Activated CD8-positive, alpha-beta memory T cell treated with anti-CD3 and anti-CD28 coated beads, Interleukin-2, amount 50 U/mL, for 1 hour (primary cell): ENCODE measurements around the gene ZFYVE9.
"Not testable (repeated sequence)": the region's sequence is repeated elsewhere in the genome, so short reads cannot be mapped to it uniquely, and the experiment has no call there.

Experiments
- DNase-seq: peaks from one replicate; pipeline ENCODE4 v3.0.0-alpha.2; 2020; ENCODE audit errors: extremely low read depth

Gene ZFYVE9

DNA sequence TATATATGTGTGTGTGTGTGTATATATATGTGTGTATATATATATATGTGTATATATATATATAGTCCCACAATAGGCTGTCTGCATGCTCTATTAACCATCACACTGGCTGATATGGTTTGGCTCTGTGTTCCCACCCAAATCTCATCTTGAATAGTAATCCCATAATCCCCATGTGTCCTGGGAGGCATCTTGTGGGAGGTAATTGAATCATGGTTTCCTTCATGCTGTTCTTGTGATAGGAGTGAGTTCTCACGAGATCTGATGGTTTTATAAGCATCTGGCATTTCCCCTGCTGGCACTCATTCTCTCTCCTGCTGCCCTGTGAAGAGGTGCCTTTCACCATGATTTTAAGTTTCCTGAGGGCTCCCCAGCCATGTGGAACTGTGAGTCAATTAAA is 228.0 kb downstream of the ZFYVE9 start:
- not testable (repeated sequence) for DNase-seq

DNA sequence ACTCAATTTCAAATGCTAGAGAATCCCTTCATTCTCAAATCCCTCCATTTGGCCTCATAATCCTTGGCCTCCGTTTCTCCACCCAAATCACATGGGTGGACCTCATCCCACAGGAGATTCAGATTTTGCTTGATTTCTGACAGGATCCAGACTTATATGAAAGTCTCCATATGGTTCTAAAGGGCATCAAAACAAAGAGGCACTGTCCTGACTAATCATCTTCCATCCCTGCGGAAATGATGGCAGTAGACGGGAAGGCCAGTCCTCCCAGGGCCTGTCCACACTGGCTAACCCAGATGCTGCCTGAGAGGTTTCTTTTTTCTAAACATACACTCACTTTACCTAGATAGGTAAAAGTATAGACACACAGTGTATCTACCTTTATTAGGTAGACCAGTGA is 243.5 kb downstream of the ZFYVE9 start:
- no peak for DNase-seq

DNA sequence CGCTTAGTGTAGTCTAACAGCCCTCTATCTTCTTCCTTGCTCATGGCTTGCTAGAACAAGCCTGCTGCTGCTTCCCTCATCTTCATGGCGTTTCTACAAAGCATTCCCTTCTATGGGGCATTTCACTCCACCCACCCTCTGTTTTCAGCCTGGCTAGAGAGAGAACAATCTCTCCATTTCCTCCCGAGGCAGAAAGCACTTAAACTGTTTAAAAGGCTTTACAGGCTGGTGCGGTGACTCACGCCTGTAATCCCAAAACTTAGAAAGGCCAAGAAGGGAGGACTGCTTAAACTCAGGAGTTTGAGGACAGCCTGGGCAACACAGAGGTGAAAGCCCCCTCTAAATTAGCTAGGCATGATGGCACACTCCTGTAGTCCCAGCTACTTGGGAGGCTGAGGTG is 244.6 kb downstream of the ZFYVE9 start:
- DNase-seq = no peak

DNA sequence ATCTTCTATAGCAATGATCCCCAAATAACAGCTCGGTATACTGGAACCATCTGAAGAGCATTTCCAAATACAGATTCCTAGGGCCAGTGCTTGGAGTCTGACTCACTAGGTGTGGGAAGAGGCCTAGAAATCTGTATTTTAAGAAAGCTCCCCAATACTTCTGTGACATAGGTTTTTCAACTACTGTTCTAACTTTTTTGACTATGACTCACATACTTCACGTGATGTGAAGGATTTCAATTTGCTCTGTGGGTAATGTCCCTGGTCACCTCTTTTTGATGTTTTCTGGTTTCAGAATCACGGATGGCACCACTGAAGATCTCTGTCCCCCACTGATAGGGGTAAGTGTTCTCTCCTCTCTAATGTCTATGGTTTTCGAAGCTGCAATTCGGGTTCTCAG is 251.3 kb downstream of the ZFYVE9 start:
- no peak for DNase-seq
